ENCODE measurements around the gene BCAS1.

GRCh38 chr20:54104781-54105180 is 34.4 kb upstream of the BCAS1 start:
- TF ChIP-seq TCF12 (IDR thresholded peaks at IDR 0.05; ENCODE audit: low read depth) (no peak), CEBPB (IDR thresholded peaks at IDR 0.05) (no peak), MAX (IDR thresholded peaks at IDR 0.05) (no peak), RAD21 (IDR thresholded peaks at IDR 0.05; ENCODE audit: low read depth) (no peak), CREB1 (IDR thresholded peaks at IDR 0.05; ENCODE audit: low read depth) (no peak), REST (IDR thresholded peaks at IDR 0.05; ENCODE audit: low read depth) (no peak), TAF1 (IDR thresholded peaks at IDR 0.05; ENCODE audit: low read depth) (no peak), EP300 (IDR thresholded peaks at IDR 0.05; ENCODE audit: borderline replicate concordance) (no peak), EGR1 (IDR thresholded peaks at IDR 0.05) (no peak), YY1 (IDR thresholded peaks at IDR 0.05; ENCODE audit: low read depth) (no peak)
- TF ChIP-seq, protein P1, sequence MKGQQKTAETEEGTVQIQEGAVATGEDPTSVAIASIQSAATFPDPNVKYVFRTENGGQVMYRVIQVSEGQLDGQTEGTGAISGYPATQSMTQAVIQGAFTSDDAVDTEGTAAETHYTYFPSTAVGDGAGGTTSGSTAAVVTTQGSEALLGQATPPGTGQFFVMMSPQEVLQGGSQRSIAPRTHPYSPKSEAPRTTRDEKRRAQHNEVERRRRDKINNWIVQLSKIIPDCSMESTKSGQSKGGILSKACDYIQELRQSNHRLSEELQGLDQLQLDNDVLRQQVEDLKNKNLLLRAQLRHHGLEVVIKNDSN (IDR thresholded peaks at IDR 0.05): no peak
